HG03066 (cell line): ENCODE data around the gene XCR1.
"Not testable (repeated sequence)": the region's sequence is repeated elsewhere in the genome, so short reads cannot be mapped to it uniquely, and the experiment has no call there.

Source experiments
- ATAC-seq: cut with Tn5 transposase; IDR thresholded peaks from one replicate; pipeline ENCODE4 v1.9.1; 2021; ENCODE audit warnings: low read depth; ENCODE audit not compliant: unreplicated experiment

The XCR1 gene, protein sequence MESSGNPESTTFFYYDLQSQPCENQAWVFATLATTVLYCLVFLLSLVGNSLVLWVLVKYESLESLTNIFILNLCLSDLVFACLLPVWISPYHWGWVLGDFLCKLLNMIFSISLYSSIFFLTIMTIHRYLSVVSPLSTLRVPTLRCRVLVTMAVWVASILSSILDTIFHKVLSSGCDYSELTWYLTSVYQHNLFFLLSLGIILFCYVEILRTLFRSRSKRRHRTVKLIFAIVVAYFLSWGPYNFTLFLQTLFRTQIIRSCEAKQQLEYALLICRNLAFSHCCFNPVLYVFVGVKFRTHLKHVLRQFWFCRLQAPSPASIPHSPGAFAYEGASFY

DNA sequence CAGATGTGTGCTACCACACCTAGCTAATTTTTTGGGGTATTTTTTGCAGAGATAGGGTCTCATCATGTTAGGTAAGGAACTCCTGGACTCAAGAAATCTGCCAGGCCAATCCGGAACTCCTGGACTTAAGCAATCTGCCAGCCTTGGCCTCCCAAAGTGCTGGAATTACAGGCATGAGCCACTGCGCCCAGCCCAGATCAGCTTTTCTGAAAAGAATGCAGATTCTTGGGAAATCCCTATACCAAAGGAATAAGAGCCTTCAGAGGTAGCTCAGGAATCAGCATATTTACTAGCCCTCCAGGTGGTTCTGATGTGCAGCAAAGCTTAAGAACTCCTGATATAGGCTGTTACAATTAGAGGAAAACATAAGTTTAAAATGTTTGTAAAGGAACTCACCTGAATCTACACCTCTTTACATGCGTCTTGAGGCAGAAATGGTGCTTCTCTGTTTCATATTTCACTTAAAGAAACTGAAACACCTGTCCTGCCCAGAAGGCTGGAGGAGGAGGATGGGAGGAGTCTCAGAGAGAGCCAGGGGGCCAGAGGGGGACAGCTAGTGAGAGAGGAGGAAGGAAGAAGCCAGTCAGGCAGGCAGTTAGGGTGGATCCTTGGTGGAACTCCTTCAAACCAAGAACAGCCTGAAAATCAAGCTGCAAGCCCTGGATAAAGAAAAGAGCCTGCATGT lies at the start of gene XCR1:
Gene XCR1, minus strand, starts transcription at position 463 of the 685 bp plus-strand sequence. CDS start 5,536 bp downstream, outside the sequence.
- no peak for ATAC-seq

DNA sequence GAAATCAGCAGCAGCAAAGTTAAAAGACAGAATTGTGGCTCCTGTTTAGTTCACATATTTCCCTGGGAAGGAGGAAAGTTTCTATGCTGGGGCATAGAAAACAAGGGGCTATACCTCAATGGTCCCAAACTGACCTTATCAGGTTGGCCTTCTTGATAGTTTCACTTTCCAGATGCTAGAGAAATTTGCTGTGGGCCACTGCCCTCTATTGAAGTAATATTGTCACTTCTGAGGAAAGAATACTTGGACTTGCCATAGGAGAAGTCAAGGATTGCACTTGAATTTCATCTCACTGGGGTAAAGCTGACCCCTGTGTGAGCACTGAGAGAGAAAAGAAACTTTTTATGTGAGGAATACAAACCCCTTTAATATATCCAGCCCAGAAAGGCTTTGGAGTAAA lies 49.3 kb upstream of the XCR1 start:
- no peak for ATAC-seq

DNA sequence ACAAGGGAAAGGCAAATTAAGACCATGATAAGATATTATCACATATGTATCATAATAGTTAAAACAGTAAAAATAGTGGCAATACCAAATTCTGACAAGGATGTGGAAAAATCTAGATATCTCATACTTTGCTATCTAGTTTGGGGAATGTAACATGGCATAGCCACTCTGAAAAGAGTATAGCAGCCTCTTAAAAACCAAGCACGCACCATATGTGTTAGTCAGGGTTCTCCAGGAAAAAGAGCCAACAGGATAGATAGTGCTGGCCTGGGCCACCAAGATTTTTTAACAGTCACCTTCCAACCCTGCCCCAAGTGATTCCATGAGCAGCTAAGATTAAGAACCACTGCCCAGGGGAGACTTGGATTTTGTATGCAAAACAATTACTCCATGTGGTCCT lies 48.5 kb upstream of the XCR1 start:
- no peak for ATAC-seq

DNA sequence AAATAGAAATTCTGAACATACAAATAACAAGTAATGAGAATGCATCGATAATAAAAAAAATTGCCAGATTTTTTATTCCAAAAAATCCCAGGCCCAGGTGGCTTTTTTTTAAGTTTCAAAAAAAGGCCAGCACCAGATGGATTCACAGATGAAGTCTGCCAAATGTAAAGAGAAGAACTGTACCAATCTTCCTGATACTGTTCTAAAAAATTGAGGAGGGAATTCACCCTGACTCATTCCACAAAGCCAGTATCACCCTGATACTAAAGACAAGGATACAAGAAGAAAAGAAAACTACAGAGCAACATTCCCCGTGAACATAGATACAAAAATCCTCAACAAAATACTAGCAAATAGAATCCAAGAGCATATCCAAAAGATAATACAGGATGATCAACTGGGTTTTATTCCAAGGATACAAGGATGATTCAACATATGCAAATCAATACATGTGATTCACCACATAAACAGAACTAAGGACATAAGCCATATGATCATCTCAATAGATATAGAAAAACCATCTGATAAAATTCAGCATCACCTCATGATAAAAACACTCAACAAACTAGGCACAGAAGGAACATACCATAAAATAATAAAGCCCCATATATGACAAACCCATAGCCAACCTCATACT lies 44.1 kb upstream of the XCR1 start:
- no peak for ATAC-seq

DNA sequence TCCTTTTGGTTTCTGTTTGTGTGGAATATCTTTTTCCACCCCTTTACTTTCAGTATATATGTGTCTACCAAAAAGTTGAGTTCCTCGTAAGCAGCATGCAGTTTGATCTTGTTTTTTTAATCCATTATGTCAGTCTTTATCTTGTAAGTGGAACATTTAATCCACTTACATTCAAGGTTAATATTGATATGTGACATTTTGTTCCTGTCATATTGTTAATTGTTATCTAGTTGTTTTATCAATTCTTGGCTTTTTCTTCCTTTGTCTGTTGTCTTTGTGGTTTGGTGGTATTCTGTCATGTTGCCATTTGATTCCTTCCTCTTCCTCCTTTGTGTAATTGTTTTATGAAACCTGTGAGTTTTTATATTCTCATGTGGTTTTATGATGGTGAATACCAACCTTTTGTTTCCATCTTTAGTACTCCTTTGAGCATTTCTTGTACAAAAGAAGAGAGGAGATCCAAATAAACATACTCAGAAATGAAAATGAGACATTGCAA lies 43.4 kb upstream of the XCR1 start:
- ATAC-seq = no peak

DNA sequence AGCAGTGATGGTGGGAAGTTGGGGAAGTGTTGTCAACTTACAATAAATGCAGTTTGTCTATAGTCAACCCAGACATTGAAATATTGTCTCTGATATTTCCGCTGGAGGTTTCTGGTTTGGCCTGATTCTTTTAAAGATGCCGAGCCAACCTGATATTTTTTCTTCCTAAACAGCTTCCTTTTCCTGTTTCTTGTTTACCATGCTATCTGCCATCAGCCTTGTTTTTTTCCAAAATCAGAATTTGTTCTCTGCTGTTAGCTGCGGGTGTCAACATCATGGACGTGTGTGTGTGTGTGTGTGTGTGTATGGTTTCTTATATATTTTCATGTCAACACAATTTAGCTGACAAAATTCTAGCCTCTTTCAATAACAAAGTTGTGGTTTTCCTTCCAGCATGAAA lies 41.2 kb upstream of the XCR1 start:
- no peak for ATAC-seq

DNA sequence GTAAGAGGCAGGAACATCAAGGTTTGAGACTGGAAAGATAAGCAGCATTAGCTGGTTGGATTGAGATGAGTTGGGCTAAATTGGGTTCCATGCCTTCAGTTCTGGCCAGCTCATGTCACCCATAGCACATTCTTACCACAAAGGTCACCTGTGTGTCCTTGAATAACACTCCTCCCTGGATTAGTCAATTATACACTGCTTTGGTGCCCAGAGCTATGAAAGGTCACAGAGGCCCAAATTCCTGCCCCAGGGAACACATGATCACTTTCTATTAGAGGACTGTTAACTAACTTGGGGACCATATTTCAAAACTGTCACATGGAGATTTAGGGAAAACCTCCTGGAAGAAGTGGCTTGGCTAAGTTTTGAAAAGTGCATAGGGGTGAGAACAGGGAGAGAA lies 40.1 kb upstream of the XCR1 start:
- no peak for ATAC-seq

DNA sequence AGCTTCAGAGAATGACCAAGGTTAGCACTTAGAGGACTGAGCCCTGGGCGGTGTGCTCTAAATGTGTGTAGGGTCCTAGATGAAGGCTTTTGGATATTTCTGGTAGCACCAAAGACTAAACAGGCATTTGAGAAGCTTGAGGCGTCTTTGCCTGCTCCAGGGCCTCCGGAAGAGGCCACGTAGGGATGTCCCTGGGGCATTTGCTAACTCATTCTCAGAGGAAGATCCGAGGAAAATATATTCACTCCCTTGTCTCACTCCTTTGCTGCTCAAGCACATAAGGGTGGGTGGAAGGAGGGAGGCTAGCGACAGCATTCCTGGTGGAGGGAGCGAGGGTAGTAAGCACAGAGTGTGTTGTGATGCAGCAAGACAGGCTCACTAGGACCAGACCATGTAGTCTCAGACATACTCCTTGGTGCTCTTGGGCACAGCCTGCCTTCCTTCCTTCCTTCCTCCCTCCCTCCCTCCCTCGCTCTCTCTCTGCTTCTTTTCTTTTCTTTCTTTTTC lies 38.5 kb upstream of the XCR1 start:
- ATAC-seq = no peak

DNA sequence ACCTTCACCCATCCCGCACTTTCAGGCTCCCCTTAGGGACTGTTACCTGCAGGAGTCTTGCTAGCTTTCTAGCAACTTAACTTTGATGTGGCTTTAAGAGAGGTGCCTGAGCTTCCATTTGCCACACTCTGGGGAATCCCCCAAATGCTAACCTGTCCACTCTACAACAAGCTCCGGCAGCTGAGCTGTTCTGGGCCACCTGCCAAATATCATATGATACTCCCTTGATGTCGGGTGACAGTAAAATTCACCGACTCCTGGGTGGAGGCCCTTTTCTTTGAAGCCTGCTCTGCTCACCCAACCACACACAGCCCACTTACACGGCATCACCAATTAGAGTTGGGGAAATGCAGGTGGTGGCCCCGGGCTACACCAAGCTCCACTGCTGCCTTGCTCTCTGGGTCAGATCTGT lies 38.0 kb upstream of the XCR1 start:
- ATAC-seq = peak; percentile 58

DNA sequence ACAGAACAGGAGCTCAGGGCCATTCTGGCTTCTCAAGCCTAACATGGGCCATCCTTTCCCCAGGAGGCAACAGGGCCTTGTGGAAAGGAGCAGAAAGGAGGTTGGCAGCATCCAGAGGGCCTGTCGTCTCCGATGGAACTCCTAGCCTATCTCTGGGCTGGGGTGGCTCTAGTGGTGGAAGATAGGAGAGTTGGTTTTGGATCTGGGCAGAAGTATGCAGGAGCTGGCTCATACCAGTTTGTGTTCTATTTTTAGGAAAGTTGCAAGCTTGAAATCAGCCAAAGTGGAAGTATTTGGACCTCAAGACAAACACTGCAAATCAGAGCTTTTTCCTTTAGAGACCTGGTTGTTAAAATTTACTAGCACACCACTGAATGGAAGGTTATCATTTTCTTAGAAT lies 35.4 kb upstream of the XCR1 start:
- ATAC-seq = no peak

DNA sequence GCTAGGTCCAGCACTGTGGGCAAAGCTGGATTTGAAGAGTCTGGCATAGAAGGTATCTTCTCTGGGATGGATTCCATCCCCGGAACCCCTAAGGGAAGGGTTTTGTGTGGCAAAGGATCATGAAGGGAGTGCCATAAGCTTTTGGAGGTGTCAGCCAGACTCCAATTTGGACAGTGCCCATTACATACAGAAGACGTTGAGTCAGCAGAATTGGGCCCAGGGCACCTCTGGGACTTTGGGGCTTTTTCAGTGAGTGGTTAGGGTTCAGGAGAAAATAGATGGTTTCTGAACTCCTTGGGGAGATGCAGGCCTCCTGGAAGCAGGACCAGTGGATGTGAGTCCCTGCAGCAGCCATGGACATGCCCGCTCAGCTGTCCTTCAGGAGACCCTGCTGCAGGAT lies 34.6 kb upstream of the XCR1 start:
- ATAC-seq = no peak

DNA sequence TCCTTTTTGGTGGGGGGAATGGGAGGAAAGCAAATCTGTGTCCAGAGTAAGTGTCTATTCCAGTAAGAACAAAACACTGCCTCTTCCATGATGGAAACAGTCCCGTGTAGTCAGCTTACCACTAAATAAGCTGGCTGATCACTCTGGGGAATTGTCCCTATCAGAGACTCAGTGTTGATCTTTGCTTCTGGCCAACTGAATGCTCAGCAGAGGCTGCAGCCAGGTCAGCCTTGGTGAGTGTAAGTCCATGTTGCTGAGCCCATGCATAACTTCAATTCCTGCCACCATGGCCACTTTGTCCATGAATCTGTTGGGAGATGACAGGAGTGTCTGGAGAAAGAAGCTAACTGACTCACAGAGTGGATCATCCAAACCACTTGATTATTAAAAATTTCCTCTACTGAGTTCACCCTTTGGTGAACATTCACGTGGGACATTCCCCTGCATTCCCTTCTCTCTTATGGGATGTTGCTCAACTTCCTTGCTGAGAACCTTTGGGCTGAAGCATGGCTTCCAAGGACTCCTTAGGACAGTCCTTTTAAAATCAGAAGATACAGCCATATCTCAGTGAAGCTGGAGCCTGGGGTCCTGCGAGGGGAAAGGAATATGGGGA lies 33.9 kb upstream of the XCR1 start:
- no peak for ATAC-seq

DNA sequence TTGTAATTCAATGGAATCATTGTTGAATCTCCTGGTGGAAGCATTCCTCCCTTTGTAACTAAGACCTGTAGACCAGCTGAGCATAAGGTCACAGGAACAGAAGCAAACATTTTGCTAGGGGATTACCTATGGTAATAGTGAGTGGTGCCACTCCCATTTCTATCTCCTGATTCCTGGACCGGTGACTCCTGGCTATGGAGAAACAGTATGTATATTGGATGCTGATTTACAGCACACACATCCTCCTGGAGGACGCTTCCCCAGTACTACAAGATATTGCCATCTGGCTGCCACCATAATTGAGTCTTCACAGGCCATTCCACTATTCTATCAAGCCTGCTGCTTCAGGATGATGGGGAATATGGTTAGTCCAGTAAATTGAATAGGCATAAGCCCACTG lies 33.3 kb upstream of the XCR1 start:
- ATAC-seq = no peak

DNA sequence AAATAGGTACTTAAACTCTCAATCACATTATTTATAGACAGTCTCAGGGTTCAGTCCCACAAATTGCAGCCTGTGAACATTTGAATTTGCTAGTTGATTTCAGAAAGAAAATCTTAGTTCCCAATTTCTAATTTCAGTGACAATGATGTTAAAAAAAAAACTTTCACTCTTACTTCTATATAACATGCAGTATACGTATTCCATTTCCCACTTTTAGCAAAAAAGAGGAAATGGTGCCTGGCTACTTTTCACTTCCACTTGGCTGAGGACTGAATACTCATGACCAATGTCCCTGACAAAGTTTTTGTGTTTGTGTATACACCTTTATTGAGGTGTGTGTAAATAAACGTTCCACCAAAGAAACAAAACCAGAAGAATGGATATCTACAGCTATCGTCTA lies 32.1 kb upstream of the XCR1 start:
- ATAC-seq = no peak

DNA sequence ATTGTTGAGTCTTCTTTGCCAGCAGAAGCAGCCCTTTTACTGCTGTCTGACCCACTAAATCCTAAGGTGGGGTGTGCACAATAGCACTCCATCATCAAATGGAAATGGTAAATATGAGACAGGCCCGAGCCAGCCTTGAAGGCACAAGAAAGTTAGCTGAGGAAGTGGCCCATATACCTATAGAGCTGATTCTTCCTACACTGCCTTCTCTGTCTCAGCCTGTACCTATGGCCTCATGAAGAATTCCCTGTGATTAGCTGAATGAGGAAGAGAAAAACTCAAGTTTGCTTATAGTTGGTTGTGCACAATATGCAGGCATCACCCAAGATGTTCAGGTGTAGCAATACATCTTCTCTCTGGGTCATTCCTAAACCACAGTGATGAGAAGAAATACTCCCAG lies 31.7 kb upstream of the XCR1 start:
- no peak for ATAC-seq

DNA sequence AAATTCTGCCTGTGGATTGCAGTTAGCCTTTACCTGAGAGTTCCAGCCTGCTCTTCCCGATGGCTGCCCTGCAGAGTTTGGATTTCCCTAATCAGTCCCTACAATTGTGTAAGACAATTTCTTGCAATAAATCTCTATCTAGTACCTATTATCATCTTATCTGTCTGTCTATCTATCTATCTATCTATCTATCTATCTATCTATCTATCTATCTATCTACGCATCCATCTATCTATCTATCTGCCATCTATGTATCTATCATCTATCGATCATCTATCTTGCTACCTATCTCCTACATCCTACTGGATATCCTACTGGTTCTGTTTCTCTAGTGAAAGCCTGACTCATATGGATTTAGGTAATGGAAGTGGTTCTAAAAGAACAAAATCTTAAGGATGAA lies 30.4 kb upstream of the XCR1 start:
- no peak for ATAC-seq

DNA sequence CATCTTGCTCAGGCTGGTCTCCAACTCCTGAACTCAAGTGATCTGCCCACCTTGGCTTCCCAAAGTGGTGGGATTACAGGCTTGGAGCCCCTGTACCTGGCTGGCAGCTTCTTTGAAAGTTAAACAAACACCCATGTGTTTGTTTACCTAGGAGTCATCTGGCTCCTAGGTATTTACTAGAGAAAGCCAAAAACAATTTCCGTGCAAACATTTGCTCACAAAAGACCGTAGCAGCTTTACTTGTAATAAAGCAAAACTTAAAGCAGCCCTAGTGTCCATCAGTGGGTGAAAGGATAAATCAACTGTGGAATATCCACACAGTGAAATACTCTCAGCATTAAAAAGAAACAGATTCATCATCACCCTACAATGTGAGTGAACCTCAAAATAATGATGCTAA lies 29.4 kb upstream of the XCR1 start:
- no peak for ATAC-seq

DNA sequence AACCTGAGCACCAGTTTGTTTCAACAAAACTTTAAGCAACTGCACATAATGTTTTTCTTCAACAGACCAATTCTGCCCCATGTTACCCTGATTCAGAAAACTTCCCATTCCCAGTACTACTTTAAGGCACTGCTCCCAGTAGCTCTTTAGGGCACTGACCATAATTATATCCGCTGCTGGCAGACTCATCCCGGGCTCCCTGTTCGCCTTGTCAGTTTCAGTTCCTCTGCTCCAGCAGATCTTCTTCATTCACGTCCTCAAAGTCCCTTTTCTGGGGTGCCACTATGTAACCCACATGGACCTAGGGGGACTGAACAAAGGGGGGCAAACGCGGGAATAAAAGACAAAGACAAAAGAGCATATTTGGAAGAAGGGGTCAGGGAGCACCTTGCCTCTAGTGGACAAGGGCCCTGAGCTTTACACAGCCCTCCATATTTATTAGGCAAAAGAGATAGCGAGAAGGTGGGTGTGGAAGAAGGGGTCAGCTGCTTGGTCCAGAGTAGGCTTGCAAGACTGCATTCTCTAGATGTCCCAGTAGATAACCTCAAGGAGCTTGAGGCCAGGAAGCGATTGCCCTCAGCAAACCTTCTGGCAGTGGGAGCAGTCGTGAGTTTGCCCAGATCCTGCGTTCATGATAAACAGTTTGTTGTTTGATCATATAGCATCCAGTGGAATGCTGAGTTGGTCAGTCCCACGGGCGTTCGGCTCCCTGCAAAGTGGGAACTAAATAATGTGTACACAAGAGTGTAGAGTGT lies 26.7 kb upstream of the XCR1 start:
- ATAC-seq = not testable (repeated sequence)

DNA sequence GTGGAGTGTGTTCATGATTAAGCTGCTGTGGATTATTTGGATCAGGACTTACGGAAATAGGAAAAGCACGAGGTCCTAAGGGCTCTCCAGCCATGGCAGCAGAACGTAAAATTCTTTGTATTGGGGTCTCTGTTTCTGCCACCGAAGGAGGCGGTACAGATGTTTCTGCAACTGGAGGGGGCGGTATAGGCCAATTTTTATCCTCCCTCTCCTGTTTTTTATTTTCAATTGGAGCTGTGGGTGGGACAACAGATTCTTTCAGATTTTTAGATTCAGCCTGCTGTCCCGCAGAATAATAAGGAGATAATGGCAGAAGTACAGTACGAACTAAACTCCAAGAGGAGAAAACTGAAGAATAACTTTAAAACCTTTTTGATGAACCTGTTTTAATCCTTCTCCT lies 26.0 kb upstream of the XCR1 start:
- not testable (repeated sequence) for ATAC-seq

DNA sequence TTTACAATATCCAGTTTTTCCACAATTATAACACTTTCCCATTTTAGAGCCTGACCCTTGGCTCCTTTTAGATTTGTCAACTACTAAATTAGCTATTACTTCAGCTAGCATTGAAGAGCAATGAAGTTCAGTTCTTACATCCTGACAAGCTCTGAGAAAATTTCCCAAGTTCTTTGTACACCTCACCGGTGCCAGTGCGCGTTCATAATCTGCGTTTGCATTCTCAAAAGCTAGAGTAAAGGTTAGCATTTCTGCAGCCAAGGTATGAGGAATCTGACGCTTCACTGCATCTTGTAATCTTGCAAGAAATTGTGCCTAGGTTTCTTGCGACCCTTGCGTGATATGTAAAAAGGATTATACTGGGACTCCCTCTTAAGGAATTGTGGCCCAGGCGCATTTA lies 25.2 kb upstream of the XCR1 start:
- no peak for ATAC-seq
